CD4-positive, CD25-positive, alpha-beta regulatory T cell (primary cell): Measurements from ENCODE around the gene HDAC5. TPM values are rescaled to one million over a fixed set of nuclear protein-coding genes. Genes with fewer than 3 reads are reported as not detected.
"Not testable (repeated sequence)": the region's sequence is repeated elsewhere in the genome, so short reads cannot be mapped to it uniquely, and the experiment has no call there.

ENCODE experiments used
- ATAC-seq, 2 donors: fragments of 150-1000 bp; cut with Tn5 transposase; one replicate each; pipeline ENCODE4 v1.10.0; 2021; ENCODE audit warnings: low read depth in 2 of 2, moderate number of reproducible peaks in 2 of 2, moderate library complexity in 1 of 2
- DNase-seq, 3 donors: peaks; one replicate each; pipeline versions ENCODE4 v3.0.0 to v3.0.0-alpha.2; 2012 to 2022; ENCODE audit warnings: mixed read lengths in 1 of 3
- H3K27ac ChIP-seq: one replicate; pipeline ENCODE4 v1.7.0; 2013; ENCODE audit warnings: mild to moderate bottlenecking, low read length; ENCODE audit not compliant: insufficient read depth, poor library complexity, severe bottlenecking
- H3K27me3 ChIP-seq: one replicate; pipeline ENCODE4 v1.7.0; 2013; ENCODE audit warnings: low read length; ENCODE audit not compliant: control insufficient read depth, insufficient read depth
- H3K36me3 ChIP-seq: one replicate; pipeline ENCODE4 v1.7.0; 2013; ENCODE audit warnings: mild to moderate bottlenecking, low read length, moderate library complexity; ENCODE audit not compliant: control insufficient read depth, insufficient read depth
- H3K4me1 ChIP-seq: 2 replicates; pipeline ENCODE4 v1.7.0; 2013; ENCODE audit warnings: mild to moderate bottlenecking, low read length; ENCODE audit not compliant: insufficient read depth, control insufficient read depth, poor library complexity, severe bottlenecking
- H3K4me3 ChIP-seq: one replicate; pipeline ENCODE4 v1.7.0; 2013; ENCODE audit warnings: low read depth, mild to moderate bottlenecking, low read length, moderate library complexity
- H3K9me3 ChIP-seq, 2 experiments: 1 replicate in 1 of 2; 2 replicates in 1 of 2; pipeline ENCODE4 v1.7.0; 2013; ENCODE audit warnings: low read length in 2 of 2, mild to moderate bottlenecking in 1 of 2, moderate library complexity in 1 of 2; ENCODE audit not compliant: control insufficient read depth in 2 of 2
- H3K27ac Mint-ChIP-seq, 3 donors: one replicate each; pipeline ENCODE4 v1.8.0; 2020 to 2022; ENCODE audit warnings: mild to moderate bottlenecking in 3 of 3, mixed read lengths in 3 of 3, moderate library complexity in 2 of 3
- H3K27me3 Mint-ChIP-seq: one replicate; pipeline ENCODE4 v1.8.0; 2022; ENCODE audit warnings: mild to moderate bottlenecking, mixed read lengths
- H3K36me3 Mint-ChIP-seq: one replicate; pipeline ENCODE4 v1.8.0; 2020; ENCODE audit warnings: mixed read lengths
- H3K4me1 Mint-ChIP-seq, 4 donors: one replicate each; pipeline ENCODE4 v1.8.0; 2020 to 2022; ENCODE audit warnings: mixed read lengths in 4 of 4, mild to moderate bottlenecking in 1 of 4
- H3K4me3 Mint-ChIP-seq, 4 donors: one replicate each; pipeline ENCODE4 v1.8.0; 2020 to 2022; ENCODE audit warnings: mild to moderate bottlenecking in 4 of 4, mixed read lengths in 4 of 4, moderate library complexity in 3 of 4
- H3K9me3 Mint-ChIP-seq, 7 donors: one replicate each; pipeline ENCODE4 v1.8.0; 2020 to 2022; ENCODE audit warnings: mixed read lengths in 7 of 7, mild to moderate bottlenecking in 3 of 7, moderate library complexity in 2 of 7
- polyA plus RNA-seq, 4 donors: library from polyadenylated mRNA; unstranded; fragments of 300-500 nt; fragmentation: Illumina TruSeq; gene quantifications; one replicate each; pipeline ENCODE4 v1.2.3, GENCODE V29; 2021
- total RNA-seq: library from RNA; stranded (reverse); gene quantifications from one replicate; pipeline ENCODE4 v1.2.3, GENCODE V29; 2022

The HDAC5 gene
- total and polyA plus RNA-seq, 5 donors from 2014 or later = 10.6 to 69.1 (median 15.3) TPM

- Mint-ChIP-seq H3K9me3 (peaks cover 0 to 2% (median 0%) of the 10 kb centered on the region in 7 donors), H3K27ac (no peak overlapping the region), H3K27me3 (peaks cover 10% of the 10 kb centered on the region), H3K4me3 (peak overlapping the region in 1 of 4 donors; percentile 0), H3K36me3 (no peaks in the 10 kb centered on the region), H3K4me1 (peaks cover 4 to 10% (median 4%) of the 10 kb centered on the region in 4 donors)
- DNase-seq (no peak), ATAC-seq (no peak)
- H3K9me3 ChIP-seq = no peaks in the 10 kb centered on the region
- H3K27ac ChIP-seq = no peak overlapping the region
- H3K4me1 ChIP-seq = peaks cover 6% of the 10 kb centered on the region
- H3K36me3 ChIP-seq = no peaks in the 10 kb centered on the region
- no peaks in the 10 kb centered on the region for H3K27me3 ChIP-seq
- H3K4me3 ChIP-seq = no peak overlapping the region
Measured at GRCh38 chr17:44128383-44128782, 4.9 kb upstream of the HDAC5 start.

GRCh38 chr17:44124118-44124438, 637 bp upstream of the HDAC5 start:
- DNase-seq (no peak), ATAC-seq (no peak)
- peak overlapping the region; percentile 82 to 97 (median 92) for H3K27ac Mint-ChIP-seq
- H3K27ac ChIP-seq = peak overlapping the region; percentile 77
- peaks cover 0 to 2% (median 0%) of the 10 kb centered on the region in 7 donors for H3K9me3 Mint-ChIP-seq
- peaks cover 4 to 39% (median 23%) of the 10 kb centered on the region in 4 donors for H3K4me1 Mint-ChIP-seq
- no peaks in the 10 kb centered on the region for H3K9me3 ChIP-seq
- H3K4me3 Mint-ChIP-seq = peak overlapping the region; percentile 93 to 99 (median 95)
- H3K4me3 ChIP-seq = peak overlapping the region; percentile 86
- no peaks in the 10 kb centered on the region for H3K36me3 ChIP-seq
- H3K4me1 ChIP-seq = peaks cover 29% of the 10 kb centered on the region
- H3K36me3 Mint-ChIP-seq = no peaks in the 10 kb centered on the region
- no peaks in the 10 kb centered on the region for H3K27me3 ChIP-seq
- peaks cover 12% of the 10 kb centered on the region for H3K27me3 Mint-ChIP-seq

GRCh38 chr17:44122816-44123355, 555 bp downstream of the HDAC5 start:
- ATAC-seq (peak in 1 of 2 donors; percentile 3), DNase-seq (peak in 2 of 3 donors; percentile 15 to 28)
- Histone ChIP-seq H3K27me3 (no peaks in the 10 kb centered on the region), H3K36me3 (no peaks in the 10 kb centered on the region), H3K4me1 (peaks cover 29% of the 10 kb centered on the region), H3K4me3 (peak overlapping the region; percentile 77), H3K9me3 (no peaks in the 10 kb centered on the region), H3K27ac (peak overlapping the region; percentile 65)
- H3K27ac Mint-ChIP-seq = peak overlapping the region; percentile 84 to 89 (median 86)
- peaks cover 0 to 1% (median 0%) of the 10 kb centered on the region in 7 donors for H3K9me3 Mint-ChIP-seq
- H3K27me3 Mint-ChIP-seq = peaks cover 12% of the 10 kb centered on the region
- peaks cover 4 to 47% (median 30%) of the 10 kb centered on the region in 4 donors for H3K4me1 Mint-ChIP-seq
- H3K4me3 Mint-ChIP-seq = peak overlapping the region; percentile 91 to 99 (median 94)
- peaks cover 6% of the 10 kb centered on the region for H3K36me3 Mint-ChIP-seq

- peaks cover 0 to 1% (median 0%) of the 10 kb centered on the region in 7 donors for H3K9me3 Mint-ChIP-seq
- H3K27me3 Mint-ChIP-seq = peaks cover 12% of the 10 kb centered on the region
- H3K27me3 ChIP-seq = no peaks in the 10 kb centered on the region
- H3K27ac Mint-ChIP-seq = peak overlapping the region; percentile 84 to 89 (median 86)
- peak overlapping the region; percentile 91 to 99 (median 94) for H3K4me3 Mint-ChIP-seq
- DNase-seq (no peak), ATAC-seq (no peak)
- peaks cover 29% of the 10 kb centered on the region for H3K4me1 ChIP-seq
- no peak overlapping the region for H3K27ac ChIP-seq
- H3K4me3 ChIP-seq = peak overlapping the region; percentile 77
- H3K4me1 Mint-ChIP-seq = peaks cover 4 to 49% (median 30%) of the 10 kb centered on the region in 4 donors
- H3K36me3 Mint-ChIP-seq = peaks cover 6% of the 10 kb centered on the region
- no peaks in the 10 kb centered on the region for H3K36me3 ChIP-seq
- H3K9me3 ChIP-seq = no peaks in the 10 kb centered on the region
Measured at GRCh38 chr17:44121997-44122815, 1.2 kb downstream of the HDAC5 start.

GRCh38 chr17:44120851-44121605, 2.4 kb downstream of the HDAC5 start:
- Histone ChIP-seq H3K4me3 (no peak overlapping the region), H3K9me3 (no peaks in the 10 kb centered on the region), H3K4me1 (peaks cover 29% of the 10 kb centered on the region), H3K36me3 (no peaks in the 10 kb centered on the region), H3K27ac (no peak overlapping the region), H3K27me3 (no peaks in the 10 kb centered on the region)
- H3K27ac Mint-ChIP-seq = no peak overlapping the region
- ATAC-seq = no peak
- peaks cover 15% of the 10 kb centered on the region for H3K36me3 Mint-ChIP-seq
- peak overlapping the region in 3 of 4 donors; percentile 91 to 99 (median 92) for H3K4me3 Mint-ChIP-seq
- peaks cover 0 to 1% (median 0%) of the 10 kb centered on the region in 7 donors for H3K9me3 Mint-ChIP-seq
- DNase-seq = no peak
- H3K27me3 Mint-ChIP-seq = peaks cover 12% of the 10 kb centered on the region
- peaks cover 4 to 58% (median 37%) of the 10 kb centered on the region in 4 donors for H3K4me1 Mint-ChIP-seq

- peaks cover 29% of the 10 kb centered on the region for H3K4me1 ChIP-seq
- H3K27me3 Mint-ChIP-seq = peaks cover 12% of the 10 kb centered on the region
- H3K9me3 Mint-ChIP-seq, H3K27ac ChIP-seq, H3K4me3 ChIP-seq, ATAC-seq, DNase-seq, H3K36me3 ChIP-seq, H3K27me3 ChIP-seq, H3K9me3 ChIP-seq: not testable (repeated sequence)
- H3K36me3 Mint-ChIP-seq = peaks cover 15% of the 10 kb centered on the region
- H3K4me3 Mint-ChIP-seq = peak overlapping the region in 3 of 4 donors; percentile 32 to 99 (median 38)
- H3K27ac Mint-ChIP-seq = peak overlapping the region in 1 of 3 donors; percentile 32
- peaks cover 4 to 62% (median 37%) of the 10 kb centered on the region in 4 donors for H3K4me1 Mint-ChIP-seq
Measured at GRCh38 chr17:44120281-44120680, 3.2 kb downstream of the HDAC5 start.

GRCh38 chr17:44119798-44120197, 3.6 kb downstream of the HDAC5 start:
- H3K4me1 Mint-ChIP-seq = peaks cover 4 to 62% (median 37%) of the 10 kb centered on the region in 4 donors
- DNase-seq (no peak), ATAC-seq (no peak)
- H3K36me3 Mint-ChIP-seq = peaks cover 15% of the 10 kb centered on the region
- no peaks in the 10 kb centered on the region for H3K9me3 ChIP-seq
- peaks cover 12% of the 10 kb centered on the region for H3K27me3 Mint-ChIP-seq
- H3K27ac ChIP-seq = no peak overlapping the region
- H3K9me3 Mint-ChIP-seq = peaks cover 0 to 1% (median 0%) of the 10 kb centered on the region in 7 donors
- peaks cover 4% of the 10 kb centered on the region for H3K36me3 ChIP-seq
- H3K27ac Mint-ChIP-seq = no peak overlapping the region
- H3K4me1 ChIP-seq = peaks cover 29% of the 10 kb centered on the region
- no peak overlapping the region for H3K4me3 ChIP-seq
- H3K27me3 ChIP-seq = no peaks in the 10 kb centered on the region
- H3K4me3 Mint-ChIP-seq = peak overlapping the region in 3 of 4 donors; percentile 26 to 99 (median 71)
